Suprapubic skin (tissue), 4 donors: ENCODE measurements around the gene LRBA. TPM values are rescaled to one million over a fixed set of nuclear protein-coding genes. Genes with fewer than 3 reads are reported as not detected.
"Not testable (repeated sequence)": the region's sequence is repeated elsewhere in the genome, so short reads cannot be mapped to it uniquely, and the experiment has no call there.

Source experiments
- DNase-seq, 2 donors: peaks; one replicate each; pipeline ENCODE4 v3.0.0-alpha.2; 2019; ENCODE audit warnings: low spot score in 2 of 2
- H3K27ac ChIP-seq: fragments of 200-600 bp; sonication (generic); one replicate; pipeline ENCODE4 v1.5.1; 2019
- H3K27me3 ChIP-seq: fragments of 200-600 bp; sonication (generic); one replicate; pipeline ENCODE4 v1.5.1; 2019
- H3K36me3 ChIP-seq: fragments of 200-600 bp; sonication (generic); one replicate; pipeline ENCODE4 v1.5.1; 2019
- H3K4me1 ChIP-seq: fragments of 200-600 bp; sonication (generic); one replicate; pipeline ENCODE4 v1.5.1; 2019
- H3K4me3 ChIP-seq: fragments of 200-600 bp; sonication (generic); one replicate; pipeline ENCODE4 v1.5.1; 2019; ENCODE audit warnings: mild to moderate bottlenecking
- H3K9me3 ChIP-seq: fragments of 200-600 bp; sonication (generic); one replicate; pipeline ENCODE4 v1.5.1; 2019
- EP300 ChIP-seq: sonication (generic); formaldehyde crosslinking; IDR thresholded peaks from one replicate; pipeline ENCODE4 v1.6.1; 2017; ENCODE audit warnings: antibody characterized with exemption
- POLR2A ChIP-seq, 2 donors: fragments of 450-650 bp; IDR thresholded peaks; one replicate each; pipeline ENCODE4 v1.6.1; 2017; ENCODE audit warnings: antibody characterized with exemption in 2 of 2, mild to moderate bottlenecking in 2 of 2, moderate library complexity in 2 of 2
- POLR2AphosphoS5 ChIP-seq, 3 donors: sonication (generic); formaldehyde crosslinking; IDR thresholded peaks; one replicate each; pipeline ENCODE4 v1.6.1; 2017; ENCODE audit warnings: antibody characterized with exemption in 3 of 3
- WGBS: methylation state at CpG from one replicate; pipeline ENCODE4 v1.1.5; 2018; 5-methylcytosine and 5-hydroxymethylcytosine counted together
- total RNA-seq, 4 donors: library from RNA; depleted of rRNA; stranded (reverse); fragments of >200 nt; gene quantifications; one replicate each; pipeline ENCODE4 v1.1.0, GENCODE V29; 2016
- TF ChIP-seq, protein P1 (sequence below), 2 donors: fragments of 200-600 bp in 1 of 2; fragments of 450-650 bp in 1 of 2; sonication (generic) in 1 of 2; IDR thresholded peaks; one replicate each; pipeline ENCODE4 v1.5.1; 2016 to 2019; ENCODE audit warnings: antibody characterized with exemption in 2 of 2, mild to moderate bottlenecking in 1 of 2, moderate library complexity in 1 of 2

LRBA gene
- total RNA-seq, 4 donors from 2014 or later, result 64.6 to 128 (median 81.0) TPM

DNA sequence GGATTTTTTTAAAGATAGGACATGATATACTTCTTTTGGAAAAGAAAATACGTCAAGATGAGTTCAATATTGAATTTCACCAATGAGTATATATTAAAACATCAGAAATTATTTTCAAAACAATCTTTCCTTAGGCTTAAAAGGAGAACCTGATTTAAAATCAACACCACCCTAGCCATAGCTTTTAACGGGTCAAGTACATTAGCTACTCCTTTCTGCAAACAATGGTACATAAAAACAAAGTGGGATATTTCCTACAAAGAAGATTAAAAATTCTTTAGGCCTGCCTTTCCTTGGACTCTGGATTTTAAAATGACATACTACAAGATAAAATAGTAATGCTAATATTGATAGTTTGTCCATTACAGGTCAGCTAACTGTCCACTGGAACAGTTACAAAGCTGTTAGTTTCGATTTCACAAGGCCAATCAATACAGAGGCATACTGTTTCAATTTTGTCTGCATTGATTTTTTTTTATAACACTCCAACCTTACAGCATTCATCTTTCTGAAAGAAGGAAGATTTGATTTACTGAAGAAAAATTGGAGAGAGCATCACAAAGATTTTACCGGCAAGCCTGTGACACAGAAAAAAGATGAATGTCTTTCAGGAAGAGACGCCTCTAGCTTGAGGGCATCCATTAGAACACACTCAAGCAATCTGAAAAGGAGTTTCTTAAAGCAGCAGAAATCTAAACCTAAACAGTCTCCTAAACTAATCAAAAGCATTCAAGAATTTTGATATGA, 335.9 kb downstream of the LRBA start:
- no peaks in the 10 kb centered on the region for H3K4me1 ChIP-seq
- no peak overlapping the region for H3K27ac ChIP-seq
- H3K4me3 ChIP-seq, result no peak overlapping the region
- H3K36me3 ChIP-seq, result no peaks in the 10 kb centered on the region
- no peaks in the 10 kb centered on the region for H3K27me3 ChIP-seq
- DNase-seq, result no peak
- H3K9me3 ChIP-seq, result no peaks in the 10 kb centered on the region
- TF ChIP-seq POLR2A (IDR thresholded peaks at IDR 0.05) (no peak), POLR2AphosphoS5 (IDR thresholded peaks at IDR 0.05) (no peak), EP300 (no peak)
- WGBS, result 60% methylated on average over 5 of the region's 5 CpGs

DNA sequence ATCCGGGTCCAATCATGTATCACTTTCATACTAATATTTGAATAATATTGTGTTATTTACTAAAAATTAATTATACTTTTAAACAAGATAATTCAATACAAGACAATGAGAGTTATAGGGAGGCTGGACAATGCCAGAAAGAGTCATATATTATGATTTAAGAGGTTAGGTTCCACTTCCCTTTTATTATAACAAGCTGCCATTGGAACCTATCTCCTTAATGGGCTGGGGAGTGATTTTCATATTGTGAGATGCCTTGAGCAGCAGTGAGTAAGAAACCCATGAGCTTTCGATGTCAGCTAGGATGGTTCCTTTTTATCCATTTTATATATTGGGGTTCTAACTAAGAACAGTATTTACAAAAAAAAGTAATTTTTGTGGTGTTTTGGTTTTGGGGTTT, 341.3 kb downstream of the LRBA start:
- over 99% methylated on average over 2 of the region's 2 CpGs for WGBS
- DNase-seq, result no peak

DNA sequence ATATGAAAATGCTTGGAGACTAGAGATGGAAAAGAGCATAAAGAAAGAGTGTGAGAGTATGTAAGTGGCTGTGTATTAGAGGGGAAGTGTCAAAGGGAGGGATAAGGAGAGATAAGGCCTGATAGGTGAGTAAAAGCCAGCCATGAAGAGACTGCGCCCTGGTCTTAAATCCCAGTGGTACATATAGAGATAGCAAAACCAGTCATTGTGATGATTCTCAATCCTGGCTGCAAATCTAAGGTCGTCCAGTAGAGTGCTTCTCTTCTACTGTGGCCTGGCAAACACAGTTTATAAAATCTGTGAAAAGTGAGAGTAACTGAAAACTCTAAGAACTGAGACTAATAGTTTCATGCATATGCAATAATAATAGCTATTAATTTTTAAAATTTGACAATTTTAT, 346.3 kb downstream of the LRBA start:
- H3K27me3 ChIP-seq, result no peaks in the 10 kb centered on the region
- no peaks in the 10 kb centered on the region for H3K9me3 ChIP-seq
- H3K36me3 ChIP-seq, result no peaks in the 10 kb centered on the region
- no peak overlapping the region for H3K27ac ChIP-seq
- WGBS, result 86% methylated on average over 2 of the region's 2 CpGs
- no peaks in the 10 kb centered on the region for H3K4me1 ChIP-seq
- no peak overlapping the region for H3K4me3 ChIP-seq
- no peak for DNase-seq
- no peak for TF ChIP-seq POLR2AphosphoS5 (IDR thresholded peaks at IDR 0.05)

More for the DNA sequence above, 341.3 kb downstream of the LRBA start:
- no peak for TF ChIP-seq EP300
- TF ChIP-seq, protein P1, sequence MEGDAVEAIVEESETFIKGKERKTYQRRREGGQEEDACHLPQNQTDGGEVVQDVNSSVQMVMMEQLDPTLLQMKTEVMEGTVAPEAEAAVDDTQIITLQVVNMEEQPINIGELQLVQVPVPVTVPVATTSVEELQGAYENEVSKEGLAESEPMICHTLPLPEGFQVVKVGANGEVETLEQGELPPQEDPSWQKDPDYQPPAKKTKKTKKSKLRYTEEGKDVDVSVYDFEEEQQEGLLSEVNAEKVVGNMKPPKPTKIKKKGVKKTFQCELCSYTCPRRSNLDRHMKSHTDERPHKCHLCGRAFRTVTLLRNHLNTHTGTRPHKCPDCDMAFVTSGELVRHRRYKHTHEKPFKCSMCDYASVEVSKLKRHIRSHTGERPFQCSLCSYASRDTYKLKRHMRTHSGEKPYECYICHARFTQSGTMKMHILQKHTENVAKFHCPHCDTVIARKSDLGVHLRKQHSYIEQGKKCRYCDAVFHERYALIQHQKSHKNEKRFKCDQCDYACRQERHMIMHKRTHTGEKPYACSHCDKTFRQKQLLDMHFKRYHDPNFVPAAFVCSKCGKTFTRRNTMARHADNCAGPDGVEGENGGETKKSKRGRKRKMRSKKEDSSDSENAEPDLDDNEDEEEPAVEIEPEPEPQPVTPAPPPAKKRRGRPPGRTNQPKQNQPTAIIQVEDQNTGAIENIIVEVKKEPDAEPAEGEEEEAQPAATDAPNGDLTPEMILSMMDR (IDR thresholded peaks at IDR 0.05), result no peak
- no peak for TF ChIP-seq POLR2AphosphoS5 (IDR thresholded peaks at IDR 0.05)
- no peak for TF ChIP-seq POLR2A (IDR thresholded peaks at IDR 0.05)
- Histone ChIP-seq H3K27me3 (no peaks in the 10 kb centered on the region), H3K9me3 (no peaks in the 10 kb centered on the region), H3K36me3 (no peaks in the 10 kb centered on the region), H3K4me1 (no peaks in the 10 kb centered on the region), H3K27ac (no peak overlapping the region), H3K4me3 (no peak overlapping the region)

DNA sequence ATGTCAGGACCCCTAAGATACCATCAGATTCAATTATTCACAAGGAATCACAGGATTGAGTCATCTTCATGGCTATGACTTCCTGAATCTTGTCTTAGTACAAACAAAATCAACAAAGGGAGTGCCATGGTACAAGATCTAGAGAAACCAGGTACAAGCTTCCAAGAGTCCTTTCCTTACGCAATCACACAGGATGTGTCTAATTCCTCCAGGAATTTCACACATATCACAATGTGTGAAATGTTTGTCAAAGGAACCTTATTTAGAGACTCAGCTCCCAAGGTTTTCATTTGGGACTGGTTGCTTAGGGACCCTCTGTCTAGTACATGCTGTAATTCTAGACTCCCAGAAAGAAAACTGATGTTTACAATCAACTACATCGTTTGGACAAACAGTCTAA, 350.1 kb downstream of the LRBA start:
- Histone ChIP-seq H3K27ac (no peak overlapping the region), H3K27me3 (no peaks in the 10 kb centered on the region), H3K4me1 (no peaks in the 10 kb centered on the region), H3K36me3 (no peaks in the 10 kb centered on the region), H3K4me3 (no peak overlapping the region), H3K9me3 (no peaks in the 10 kb centered on the region)
- WGBS, result 85% methylated on average over 2 of the region's 2 CpGs
- TF ChIP-seq, protein P1 (IDR thresholded peaks at IDR 0.05), result no peak
- TF ChIP-seq EP300, result no peak
- no peak for TF ChIP-seq POLR2A (IDR thresholded peaks at IDR 0.05)
- TF ChIP-seq POLR2AphosphoS5 (IDR thresholded peaks at IDR 0.05), result no peak
- no peak for DNase-seq

DNA sequence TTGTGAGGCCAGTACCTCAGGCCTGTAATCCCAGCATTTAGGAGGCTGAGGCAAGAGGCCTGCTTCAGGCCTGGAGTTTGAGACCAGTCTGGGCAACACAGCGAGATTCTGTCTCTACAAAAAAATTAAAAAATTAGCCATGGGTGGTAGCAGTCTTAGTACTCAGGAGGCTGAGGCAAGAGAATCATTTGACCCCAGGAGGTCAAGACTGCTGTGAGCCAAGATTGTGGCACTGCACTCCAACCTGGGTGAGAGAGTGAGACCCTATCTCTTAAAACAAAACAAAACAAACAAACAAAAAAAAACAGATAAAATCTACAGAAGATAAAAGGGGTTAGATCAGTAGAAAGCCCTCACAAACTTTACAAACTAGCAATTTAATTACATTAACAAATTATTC, 352.4 kb downstream of the LRBA start:
- no peak overlapping the region for H3K4me3 ChIP-seq
- WGBS, result 92% methylated on average over 1 of the region's 1 CpG

DNA sequence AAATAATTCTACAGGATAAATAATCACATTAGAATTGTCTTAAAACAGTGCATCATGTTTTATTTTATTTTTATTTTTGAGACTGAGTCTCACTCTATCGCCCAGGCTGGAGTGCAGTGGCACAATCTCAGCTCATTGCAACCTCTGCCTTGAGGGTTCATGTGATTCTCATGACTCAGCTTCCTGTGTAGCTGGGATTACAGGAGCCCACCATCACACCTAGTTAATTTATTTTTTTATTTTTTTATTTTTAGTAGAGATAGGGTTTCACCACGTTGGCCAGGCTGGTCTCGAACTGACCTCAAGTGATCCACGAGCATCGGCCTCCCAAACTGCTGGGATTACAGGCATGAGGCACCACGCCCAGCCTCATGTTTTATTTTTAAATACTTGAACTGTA, 353.5 kb downstream of the LRBA start:
- H3K4me3 ChIP-seq, H3K9me3 ChIP-seq, H3K36me3 ChIP-seq, H3K4me1 ChIP-seq, H3K27me3 ChIP-seq, H3K27ac ChIP-seq, DNase-seq: not testable (repeated sequence)
- WGBS, result 86% methylated on average over 6 of the region's 6 CpGs

More for the DNA sequence above, 352.4 kb downstream of the LRBA start:
- Histone ChIP-seq H3K4me1 (no peaks in the 10 kb centered on the region), H3K27ac (no peak overlapping the region), H3K9me3 (no peaks in the 10 kb centered on the region), H3K27me3 (no peaks in the 10 kb centered on the region), H3K36me3 (no peaks in the 10 kb centered on the region)
- DNase-seq, result no peak
- TF ChIP-seq, protein P1 (IDR thresholded peaks at IDR 0.05), result no peak
- TF ChIP-seq POLR2AphosphoS5 (IDR thresholded peaks at IDR 0.05), result no peak
- TF ChIP-seq EP300, result no peak
- no peak for TF ChIP-seq POLR2A (IDR thresholded peaks at IDR 0.05)

DNA sequence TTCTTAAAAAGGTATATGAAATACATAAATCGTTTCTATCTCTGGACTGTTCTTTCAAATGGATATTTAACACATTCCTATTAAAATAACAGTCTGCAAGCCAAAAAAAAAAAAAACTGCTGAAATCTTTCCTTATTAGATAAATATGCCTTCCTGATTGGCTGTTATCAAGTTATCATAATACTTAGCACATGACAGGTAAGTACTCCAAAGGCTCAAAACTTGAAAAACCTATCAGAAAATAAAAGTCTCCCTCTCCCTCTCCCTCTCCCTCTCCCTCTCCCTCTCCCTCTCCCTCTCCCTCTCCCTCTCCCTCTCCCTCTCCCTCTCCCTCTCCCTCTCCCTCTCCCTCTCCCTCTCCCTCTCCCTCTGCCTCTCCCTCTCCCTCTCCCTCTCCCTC, 356.8 kb downstream of the LRBA start:
- not testable (repeated sequence) for DNase-seq, H3K27me3 ChIP-seq, H3K4me1 ChIP-seq, H3K9me3 ChIP-seq, H3K27ac ChIP-seq, H3K36me3 ChIP-seq, H3K4me3 ChIP-seq
- WGBS, result 93% methylated on average over 1 of the region's 1 CpG
